Activated gamma-delta T cell treated with Interleukin-2 at 50 U/mL for 16 hours (primary cell): ENCODE measurements around the gene PIK3C3.
"Not testable (repeated sequence)": the region's sequence is repeated elsewhere in the genome, so short reads cannot be mapped to it uniquely, and the experiment has no call there.

ENCODE experiments used
- DNase-seq: peaks from one replicate; pipeline ENCODE4 v3.0.0-alpha.2; 2020

The PIK3C3 gene

DNA sequence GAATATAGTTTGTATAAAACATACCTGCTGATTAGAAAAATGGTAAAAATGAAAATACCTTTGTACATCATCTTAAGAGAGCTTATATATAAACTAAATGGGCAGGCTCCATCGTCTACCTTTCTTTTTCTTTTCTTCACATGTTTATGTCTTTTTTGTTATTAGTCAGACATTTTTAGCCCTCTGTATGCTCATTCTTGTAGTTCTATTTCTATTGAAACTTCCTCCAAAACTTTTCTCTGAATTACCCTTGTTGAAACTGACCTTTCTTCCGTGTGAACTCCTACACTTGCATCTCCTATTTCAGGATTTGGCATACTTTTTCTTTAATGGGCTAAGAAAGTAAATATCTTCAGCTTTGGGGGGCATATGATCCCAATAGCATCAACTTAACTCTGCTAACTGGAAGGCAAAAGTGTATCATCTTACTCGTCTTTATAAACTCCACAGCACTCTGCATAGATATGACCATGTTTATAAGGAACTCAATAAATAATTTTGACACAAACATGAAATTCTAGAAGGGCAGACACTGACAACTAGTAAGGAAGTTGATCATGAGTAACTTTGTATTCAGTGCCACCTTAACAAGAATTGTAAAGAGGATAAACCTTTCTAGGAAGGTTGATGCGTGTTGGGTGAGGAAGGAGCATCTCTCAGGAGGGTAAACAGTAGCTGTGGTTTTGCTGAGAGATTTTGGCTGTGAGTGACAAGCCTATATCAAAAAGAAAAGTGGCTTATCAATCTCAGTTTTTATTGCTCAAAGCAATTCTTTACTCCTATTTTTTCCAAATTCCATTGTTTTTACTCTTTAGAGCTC is 127.6 kb downstream of the PIK3C3 start:
- no peak for DNase-seq

DNA sequence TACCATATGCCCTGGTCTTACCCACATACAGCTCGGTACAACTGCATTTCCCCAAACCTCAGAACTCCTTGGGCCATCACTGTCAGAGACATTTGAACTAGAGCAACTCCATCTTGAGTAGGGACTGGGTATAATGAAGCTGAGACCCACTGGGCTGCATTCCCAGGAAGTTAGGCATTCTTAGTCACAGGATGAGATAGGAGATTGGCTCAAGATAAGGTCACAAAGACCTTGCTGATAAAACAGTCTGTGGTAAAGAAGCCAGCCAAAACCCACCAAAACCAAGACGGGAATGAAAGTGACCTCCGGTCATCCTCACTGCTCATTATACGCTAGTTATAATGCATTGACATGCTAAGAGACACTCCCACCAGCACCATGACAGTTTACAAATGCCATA is 131.3 kb downstream of the PIK3C3 start:
- DNase-seq = no peak

DNA sequence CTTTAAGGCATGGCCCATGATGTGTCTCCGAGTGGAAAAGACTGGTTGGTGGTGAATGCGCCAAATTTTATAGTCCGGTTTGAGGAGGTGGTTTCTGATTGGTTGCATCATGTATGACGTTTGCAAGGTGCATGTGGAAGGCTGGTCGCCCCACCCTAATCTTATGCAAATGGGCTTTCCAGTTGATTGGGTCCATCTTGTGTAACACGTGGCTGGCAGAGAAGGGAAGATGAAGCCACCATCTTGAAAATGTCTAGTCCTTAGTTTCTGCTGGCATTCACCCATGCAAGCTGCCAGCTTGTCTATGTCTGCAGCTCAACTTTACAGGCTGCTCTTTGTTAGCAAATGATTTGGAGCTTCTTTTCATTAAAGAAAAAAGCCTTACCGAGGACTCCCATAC is 132.2 kb downstream of the PIK3C3 start:
- DNase-seq = no peak

DNA sequence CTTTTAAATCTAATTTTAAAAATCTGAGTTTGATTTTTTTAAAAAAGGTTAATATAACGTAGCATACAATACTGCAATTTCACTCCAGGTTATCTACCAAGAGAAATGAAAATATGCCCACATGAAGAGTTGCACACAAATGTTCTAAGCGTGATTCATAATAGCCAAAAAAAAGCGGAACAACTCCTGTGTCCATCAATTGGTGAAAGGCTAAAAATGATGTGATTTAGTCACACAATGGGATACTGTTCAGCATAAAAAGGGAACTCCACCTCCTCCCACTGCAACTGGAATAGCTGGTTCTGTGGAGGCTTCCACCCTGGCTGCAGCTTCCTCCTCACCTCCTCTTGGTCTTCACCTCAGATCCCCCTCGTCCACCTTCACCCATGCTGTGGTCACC is 132.8 kb downstream of the PIK3C3 start:
- no peak for DNase-seq

DNA sequence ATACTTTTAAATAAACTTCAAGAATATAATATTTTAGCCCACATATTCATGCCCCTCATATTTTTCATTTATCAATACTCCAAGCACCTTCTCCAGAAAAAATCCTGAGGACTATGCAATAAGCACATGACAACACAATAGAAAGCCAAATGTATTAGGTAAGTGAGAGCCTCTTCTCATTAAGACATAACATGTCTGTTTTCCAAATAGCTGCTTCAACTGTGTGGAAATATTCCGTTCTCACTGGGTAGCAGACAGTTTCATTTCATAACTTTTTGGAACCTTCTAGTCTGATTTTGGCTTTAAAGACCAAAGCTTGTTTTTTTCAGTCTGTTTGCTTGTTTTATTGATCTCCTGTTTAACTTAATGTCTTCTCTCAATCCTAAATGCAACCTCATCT is 137.8 kb downstream of the PIK3C3 start:
- no peak for DNase-seq

DNA sequence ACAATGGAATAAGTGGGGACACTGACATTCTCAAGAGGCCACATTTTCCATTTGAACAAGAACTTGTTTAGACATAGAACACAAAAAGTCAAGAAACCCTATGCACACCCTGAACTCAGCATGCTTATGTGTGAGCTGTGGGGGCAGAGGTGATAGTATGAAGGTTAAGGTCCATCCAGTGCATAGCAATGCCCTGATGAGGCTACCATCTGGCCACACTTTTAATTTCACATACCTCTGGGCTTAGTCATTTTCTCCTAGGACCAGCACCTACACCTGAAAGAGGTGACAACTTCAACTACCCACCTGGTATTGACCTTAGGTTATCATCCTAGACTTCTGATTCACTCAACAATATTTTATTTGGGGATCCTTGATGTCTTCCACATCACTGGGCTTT is 139.8 kb downstream of the PIK3C3 start:
- DNase-seq = no peak

DNA sequence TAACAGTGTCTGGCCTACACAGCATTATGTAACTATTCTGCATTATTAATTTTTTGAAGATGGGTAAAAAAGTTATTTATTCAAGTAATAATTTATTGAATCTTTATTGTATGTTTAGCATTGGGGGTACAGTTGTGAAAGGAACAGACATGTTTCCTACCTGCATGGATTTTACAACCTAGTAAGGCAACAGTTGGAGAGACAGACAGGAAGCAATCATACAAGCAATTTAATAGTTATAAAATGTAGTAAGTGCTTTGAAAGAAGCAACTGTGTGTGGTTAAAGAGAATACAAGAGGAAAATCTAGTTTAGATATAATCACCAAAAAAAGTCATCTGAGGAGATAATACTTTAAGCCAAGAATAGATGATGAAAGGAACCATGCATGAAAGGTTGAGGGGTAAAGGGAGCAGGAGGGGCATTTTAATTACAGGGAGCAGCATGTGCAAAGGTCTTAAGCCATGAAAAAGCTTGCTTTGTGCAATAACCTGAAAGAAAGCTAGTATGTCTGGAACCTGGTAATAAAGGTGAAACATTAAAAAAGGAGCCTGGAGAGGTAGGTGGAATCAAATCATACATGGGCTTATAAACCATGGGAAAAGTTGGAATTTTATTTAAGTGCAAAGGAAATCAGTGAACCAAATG is 140.8 kb downstream of the PIK3C3 start:
- no peak for DNase-seq

DNA sequence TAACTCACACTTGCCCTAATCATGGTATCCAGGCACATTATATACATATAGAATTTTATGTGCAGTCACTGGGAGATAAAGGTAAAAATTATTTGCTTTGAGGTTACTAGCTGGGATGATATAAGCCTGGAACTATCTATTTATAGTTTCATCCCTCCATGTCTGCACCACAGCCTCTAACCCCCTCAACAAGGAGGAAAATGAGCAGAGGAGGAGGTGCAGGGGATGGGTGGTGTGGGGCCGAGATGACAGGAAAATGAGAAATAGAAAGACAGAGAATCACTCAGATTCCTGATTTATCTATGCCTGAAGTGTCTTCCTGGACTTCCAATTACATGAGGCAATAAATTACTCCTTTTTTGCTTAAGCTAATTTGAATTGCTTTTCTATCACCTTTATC is 145.2 kb downstream of the PIK3C3 start:
- DNase-seq = no peak

DNA sequence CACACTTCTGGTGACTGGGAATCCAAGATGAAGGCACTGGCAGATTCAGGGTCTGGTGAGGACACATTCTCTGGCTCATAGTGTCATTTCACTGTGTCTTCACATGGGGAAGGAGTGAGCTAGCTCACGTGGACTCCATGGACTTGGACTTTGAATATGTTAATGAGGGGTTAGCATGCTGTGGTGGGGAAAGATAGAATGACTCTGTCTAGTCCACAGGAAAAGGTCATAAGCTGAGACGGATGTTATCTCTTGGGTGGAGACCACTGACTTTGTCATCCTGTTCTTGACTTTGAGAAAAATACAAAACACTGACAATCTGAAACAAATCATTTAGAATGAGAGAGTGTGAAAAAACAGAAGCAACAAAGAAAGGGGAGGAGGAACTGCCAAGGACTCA is 145.9 kb downstream of the PIK3C3 start:
- DNase-seq = no peak

DNA sequence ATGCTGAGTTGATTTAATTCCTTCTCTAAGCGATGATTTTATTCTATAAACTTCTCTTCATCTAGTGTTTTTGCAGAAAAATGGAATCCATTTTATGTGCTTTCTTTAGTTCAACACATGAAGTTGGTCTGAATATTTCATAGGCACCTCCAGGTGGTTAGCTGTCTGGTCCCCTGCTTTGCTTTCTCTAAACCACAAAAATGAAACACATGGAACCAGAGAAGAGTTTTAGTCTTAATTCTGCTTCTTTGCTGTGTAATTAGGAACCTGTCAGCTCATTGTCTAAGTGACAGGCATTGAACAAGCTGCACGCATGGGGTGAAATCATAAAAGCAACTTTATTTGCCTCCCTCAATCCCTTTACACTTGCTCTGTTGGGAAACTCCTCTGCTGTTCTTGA is 150.4 kb downstream of the PIK3C3 start:
- DNase-seq = no peak

DNA sequence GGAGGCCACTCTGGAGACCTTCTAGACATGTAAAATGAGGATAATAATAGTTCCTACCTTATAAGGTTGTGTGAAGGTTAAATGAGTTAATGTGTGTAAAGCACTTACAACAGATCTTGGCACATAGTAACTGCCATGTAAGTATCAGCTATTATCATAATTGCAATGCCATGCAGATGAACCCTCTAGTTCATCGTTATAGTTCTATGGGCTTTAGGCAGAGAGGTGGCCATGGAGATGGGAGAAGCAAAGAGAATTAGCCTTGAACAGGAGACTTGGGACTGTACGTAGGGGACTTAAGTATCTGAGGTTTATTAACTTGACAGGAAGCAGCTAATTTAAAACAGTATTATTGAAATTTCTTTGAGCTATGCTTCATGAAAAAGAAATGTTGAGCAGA is 151.8 kb downstream of the PIK3C3 start:
- DNase-seq = no peak

DNA sequence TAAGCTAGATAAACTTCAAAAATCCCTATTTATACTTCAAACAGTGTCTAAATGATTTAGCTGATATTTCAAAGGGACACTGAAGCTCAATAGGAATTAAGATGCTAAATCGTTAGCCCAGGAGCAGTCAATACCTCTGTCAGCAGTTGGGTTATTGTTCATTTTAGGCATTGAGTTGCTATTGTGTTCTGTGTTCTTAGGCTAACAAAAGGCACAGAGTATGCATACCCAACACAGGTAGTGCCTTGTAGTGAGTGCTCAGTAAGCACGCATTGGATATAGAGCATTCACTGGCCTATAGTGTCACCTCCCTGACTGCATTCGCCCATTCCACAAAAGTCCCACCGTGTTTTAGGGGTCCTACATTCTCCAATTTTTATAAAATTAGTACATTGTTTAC is 152.3 kb downstream of the PIK3C3 start:
- no peak for DNase-seq

DNA sequence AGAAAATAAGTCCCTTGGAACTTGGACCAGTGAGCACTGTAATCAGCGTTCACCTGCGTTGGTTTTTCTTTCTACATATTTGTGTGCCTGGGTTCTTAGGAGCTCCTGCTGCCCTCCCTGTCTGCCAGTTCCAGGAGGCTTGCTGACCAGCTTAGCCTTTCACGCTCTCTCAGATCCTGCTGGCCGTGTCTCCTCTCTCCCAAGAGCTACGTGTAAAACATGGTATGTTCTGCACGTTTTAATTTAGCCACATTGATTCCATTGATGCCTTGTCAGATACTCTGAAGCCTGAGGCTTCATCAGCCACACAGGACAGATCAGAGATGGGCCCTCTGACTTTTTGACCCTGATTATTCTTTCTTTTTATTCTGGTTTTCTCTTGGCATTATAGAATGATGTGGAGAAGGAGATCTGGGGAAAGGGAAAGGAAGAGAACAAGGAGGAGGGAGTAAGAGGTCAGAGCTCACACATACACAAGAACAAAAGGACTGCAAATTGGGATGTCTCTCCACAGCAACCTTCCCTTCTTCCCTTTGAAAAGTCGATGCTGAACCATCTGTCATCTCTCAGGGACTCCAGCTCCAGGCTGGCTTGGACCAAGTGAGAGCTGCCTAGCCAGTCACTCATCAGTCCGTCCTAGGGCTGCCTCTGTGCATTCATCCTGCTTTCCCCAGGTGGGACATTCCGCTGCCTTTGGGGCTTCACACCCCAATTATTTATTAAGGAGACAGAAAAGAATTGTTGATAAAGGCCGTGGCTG is 152.8 kb downstream of the PIK3C3 start:
- DNase-seq = no peak

DNA sequence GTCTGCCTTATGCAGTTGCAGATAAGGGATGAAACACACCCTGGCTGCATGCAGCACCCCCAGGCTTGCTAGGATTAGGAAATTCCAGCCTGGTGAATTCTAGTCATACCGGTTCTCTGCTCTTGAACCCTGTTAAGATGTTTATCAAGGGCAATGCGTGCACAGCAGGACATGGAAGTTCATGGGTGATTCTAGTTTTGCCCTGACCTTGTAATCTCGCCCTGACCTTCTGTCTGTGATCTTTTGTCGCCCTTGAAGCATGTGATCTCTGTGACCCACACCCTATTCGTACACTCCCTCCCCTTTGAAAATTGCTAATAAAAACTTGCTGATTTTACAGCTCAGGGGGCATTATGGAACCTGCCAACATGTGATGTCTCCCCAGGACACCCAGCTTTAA is 157.1 kb downstream of the PIK3C3 start:
- DNase-seq = not testable (repeated sequence)

DNA sequence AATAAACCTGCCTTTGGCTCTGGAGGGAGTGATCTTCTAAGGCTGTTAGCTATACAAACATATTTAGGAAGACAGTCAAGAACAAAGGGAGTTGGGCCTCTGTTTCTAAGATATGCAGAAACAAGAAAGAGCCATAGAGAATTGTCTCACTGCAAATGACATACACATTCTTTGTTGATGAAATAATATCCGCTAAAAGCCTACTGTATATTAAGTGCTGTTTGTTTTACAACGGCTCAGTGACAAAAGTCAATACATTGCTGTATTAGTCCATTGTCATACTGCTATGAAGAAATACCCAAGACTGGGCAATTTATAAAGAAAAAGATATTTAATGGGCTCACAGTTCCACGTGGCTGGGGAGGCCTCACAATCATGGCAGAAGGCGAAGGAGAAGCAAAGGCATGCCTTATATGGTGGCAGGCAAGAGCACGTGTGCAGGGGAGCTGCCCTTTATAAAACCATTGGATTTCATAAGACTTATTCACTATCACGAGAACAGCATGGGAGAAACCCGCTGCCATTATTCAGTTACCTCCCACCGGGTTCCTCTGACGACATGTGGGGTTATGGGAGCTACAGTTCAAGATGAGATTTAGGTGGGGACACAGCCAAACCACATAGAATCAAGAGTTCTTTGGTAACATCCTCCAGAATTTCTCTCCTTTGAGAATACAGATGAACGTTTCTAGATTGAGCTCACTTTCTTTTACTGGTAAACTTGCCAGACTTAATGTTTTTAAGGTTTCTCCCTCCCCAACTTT is 157.8 kb downstream of the PIK3C3 start:
- no peak for DNase-seq

DNA sequence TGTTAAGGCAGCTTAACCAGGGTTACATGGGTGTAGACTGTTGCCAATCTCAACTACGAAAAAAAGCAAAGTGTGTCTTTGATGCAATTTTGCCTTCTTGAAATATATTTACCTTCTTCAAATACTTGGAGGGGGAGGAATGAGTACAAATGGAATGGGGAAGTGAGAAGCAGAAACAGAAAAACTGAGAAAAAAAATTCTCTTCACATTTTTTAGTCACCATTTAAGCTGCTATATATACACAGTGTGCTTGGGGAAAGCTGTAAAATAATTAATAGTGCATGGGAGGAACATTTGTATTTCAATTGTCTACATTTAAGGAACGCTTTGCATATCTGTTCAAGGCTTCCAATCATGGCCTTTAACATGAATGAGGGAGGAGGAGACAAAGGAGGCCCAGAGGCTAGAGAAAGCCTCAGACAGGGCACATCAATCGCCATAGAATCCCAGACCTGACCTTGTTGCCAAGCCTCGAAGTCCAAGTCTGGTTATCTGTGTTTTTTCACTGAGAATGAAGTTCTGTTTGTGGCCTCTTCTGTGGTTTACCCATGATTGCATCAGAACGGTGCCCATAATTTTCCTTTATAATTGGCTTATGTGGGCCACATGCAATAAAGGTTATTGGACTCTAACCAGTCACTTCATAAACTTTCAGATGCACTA is 158.6 kb downstream of the PIK3C3 start:
- DNase-seq = no peak

DNA sequence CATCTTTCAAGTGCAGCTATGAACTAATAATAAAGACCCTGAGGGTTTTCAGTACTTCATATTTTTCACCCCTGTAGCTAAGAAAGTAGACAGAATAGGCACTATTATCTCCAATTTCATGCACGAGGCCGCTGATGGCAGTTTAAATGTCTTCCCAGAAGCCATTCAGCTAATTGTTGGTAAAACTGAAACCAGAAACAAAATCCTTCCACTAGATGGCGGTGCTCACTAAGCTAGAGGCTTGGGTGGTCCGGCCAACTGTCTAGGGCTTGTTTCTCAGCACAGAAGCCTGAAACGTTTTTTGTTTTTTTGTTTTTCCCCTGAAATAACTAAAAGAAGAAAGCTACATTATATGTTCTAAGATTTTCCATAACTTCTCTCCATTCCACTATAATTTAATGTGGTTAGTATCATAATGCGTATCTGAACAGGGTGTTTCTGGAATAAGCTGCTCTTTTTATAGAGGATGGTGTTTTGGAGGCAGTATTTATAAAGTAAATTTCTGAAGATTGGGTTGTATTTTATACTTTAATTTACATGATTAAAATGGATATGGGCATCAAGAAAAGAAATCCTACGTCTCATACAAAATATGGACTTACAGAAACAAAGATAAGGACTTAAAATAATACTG is 159.4 kb downstream of the PIK3C3 start:
- peak; percentile 46 for DNase-seq

DNA sequence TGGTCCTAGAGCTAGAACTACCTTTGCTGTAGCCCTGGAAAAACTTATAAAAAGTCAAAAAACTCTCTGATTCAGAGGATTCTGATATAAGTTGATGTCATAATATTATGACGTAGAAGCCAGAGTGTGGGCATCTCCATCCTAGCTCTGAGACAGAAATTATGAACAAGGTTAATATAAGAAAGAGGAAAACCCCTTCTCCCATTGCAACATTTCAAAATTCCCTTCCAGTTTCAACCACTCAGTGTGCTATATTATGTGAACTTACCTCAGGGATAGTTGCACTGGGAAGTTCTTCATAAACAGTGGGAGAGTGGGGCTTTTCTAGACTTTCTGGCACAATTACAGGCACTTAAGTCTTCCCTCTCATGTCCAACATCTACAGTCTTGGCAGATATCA is 171.6 kb downstream of the PIK3C3 start:
- DNase-seq = no peak

DNA sequence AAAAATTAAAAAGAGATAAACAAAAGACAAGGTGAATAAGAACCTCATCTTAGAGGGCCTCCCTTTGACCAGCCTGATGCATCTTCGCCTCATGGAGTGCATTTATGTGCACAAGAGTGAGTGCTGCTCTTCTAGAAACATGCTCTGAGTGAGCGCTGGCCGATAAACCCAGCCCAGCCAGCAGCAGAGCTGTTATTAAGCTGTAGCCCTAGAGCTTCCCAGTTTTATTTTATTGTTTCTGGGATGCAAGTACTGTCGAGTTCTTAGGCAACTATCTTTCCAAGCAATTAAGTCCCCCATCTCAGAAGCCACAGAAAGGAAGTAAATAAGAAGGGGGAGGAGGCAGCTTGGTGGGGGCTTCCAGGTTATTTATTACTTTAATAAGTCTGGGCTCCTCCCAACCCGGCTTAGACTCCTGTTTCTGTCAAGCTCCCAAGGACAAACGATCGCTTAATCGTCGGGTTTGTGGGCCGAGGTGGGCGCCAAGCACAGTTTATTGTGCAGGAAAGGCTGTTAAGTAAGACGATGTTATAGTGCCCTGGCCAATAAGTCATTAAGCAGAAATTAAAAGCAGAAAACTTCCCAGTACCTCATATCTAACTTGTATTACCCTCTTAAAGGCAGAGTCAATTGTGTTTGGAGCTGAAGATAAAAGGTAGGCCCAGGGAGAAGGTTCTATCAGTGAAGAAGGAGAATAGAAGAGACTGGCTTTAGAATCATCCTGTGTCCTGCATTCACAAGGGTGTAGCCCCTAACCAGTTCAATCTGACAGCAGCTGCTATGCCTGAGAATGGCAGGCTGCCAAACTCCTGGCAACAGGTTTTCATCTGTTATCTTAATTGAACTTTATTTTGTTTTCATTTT is 176.3 kb downstream of the PIK3C3 start:
- no peak for DNase-seq

DNA sequence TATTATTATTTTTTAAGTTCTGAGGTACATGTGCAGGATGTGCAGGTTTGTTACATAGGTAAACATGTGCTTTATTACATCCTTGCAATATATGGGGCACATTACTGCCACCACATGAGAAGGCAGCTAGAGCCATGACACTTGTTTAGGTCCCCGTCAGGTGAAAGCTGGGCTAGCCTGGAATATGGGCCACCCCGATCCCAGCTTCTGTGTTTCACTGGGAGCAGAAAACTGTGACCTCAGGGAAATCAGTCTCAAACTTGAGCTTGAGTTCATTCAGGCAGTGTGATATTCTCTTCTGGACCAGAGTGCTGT is 176.9 kb downstream of the PIK3C3 start:
- DNase-seq = no peak
